ENCODE measurements around the gene NR2E1.

The NR2E1 gene

DNA sequence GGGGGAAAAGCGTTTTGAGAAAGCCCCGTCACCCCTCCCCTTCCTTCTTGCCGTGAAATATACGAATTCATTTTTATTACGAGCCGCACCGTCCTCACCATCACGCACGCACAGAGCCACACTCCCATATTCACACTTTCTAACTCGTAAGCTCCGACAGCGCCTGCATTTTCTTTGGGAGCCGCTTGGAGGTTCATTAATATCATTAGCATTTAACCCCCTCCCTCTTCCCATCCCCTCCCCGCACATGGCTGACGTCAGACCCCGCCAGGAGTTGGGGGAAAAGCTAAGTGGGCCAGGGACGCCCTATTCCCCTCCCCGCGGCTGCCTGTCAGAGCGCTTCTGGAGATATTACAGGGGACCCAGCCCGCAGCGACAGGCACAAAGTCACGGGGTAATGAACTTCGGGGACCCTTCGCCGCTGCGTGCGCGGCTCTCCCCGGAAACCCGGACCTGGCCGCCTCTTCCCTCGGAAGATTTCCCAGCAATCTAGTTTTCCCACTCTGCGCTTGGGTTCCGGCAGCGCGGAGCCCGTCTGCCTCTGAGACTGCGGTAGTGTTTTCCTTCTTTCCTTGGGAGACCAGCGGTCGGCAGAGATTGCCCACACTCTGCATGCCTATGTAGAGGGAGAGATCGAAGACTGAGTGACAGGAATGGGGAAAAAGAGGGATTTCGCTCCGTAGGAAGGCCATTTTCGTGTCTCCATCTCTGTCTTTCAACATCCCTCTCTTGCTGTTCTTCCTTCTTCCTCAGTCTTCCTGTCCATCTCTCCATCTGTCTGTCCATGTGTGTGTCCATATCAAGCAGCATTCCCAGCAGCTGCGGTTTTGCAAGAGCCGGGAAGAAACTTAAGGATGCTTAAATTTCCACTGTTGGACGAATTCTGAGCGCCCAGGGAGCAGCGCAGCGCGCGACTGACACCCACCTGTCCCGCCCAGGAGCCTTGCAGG is at the start of gene NR2E1:
Gene NR2E1 (plus strand): TSS at position 309 of the 950 bp plus-strand sequence. CDS start 744 bp downstream, outside the sequence.
- no peak for DNase-seq (ENCODE audit: low spot score)

- DNase-seq (ENCODE audit: low spot score) = no peak
Observed at GRCh38 chr6:108116546-108117426, 49.0 kb upstream of the NR2E1 start.

GRCh38 chr6:108117427-108118358 is 48.1 kb upstream of the NR2E1 start:
- DNase-seq (ENCODE audit: low spot score) = peak; percentile 49

GRCh38 chr6:108118359-108118724 is 47.5 kb upstream of the NR2E1 start:
- no peak for DNase-seq (ENCODE audit: low spot score)

GRCh38 chr6:108118810-108119768 is 46.7 kb upstream of the NR2E1 start:
- DNase-seq (ENCODE audit: low spot score) = no peak

DNA sequence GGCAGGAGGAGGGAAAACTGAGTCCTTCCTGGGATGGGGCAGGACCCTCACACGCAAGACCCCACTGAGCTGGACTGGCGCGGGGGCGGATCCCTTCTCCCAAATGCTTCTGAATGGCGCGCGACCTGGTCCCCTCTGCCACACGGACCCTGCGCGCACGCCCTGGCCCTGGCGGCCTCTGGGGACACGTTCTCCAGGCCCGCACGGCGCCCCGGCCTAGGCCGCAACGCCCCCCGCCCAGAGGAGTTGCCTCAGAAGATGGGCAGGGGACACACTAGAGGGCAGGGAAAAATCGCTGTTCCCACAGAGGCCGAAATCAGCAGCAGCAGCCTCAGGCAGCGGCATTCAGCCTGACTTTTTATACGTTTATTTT is 46.1 kb upstream of the NR2E1 start:
- no peak for DNase-seq (ENCODE audit: low spot score)

GRCh38 chr6:108120311-108120710 is 45.5 kb upstream of the NR2E1 start:
- no peak for DNase-seq (ENCODE audit: low spot score)

DNA sequence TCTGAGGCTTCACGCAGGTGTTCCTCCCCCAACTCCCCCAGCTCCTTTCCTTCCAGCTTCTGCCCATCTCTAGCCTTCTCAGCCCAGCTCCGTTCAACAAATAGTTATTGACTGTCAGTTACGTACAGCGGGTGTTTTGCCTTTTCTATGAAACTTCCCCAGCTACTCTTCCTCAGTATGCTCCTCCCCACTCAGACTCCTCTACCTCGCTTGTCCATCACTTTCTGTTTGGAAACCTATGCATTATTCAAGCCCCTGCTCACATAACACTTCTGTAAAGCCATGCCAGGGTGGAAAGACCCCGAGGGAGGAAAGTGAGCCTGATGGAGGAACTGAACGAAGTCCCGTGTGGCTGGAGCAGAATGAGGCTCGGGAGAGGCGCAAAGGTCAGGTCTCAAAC is 44.2 kb upstream of the NR2E1 start:
- no peak for DNase-seq (ENCODE audit: low spot score)

GRCh38 chr6:108123481-108123929 is 42.3 kb upstream of the NR2E1 start:
- DNase-seq (ENCODE audit: low spot score) = no peak

DNA sequence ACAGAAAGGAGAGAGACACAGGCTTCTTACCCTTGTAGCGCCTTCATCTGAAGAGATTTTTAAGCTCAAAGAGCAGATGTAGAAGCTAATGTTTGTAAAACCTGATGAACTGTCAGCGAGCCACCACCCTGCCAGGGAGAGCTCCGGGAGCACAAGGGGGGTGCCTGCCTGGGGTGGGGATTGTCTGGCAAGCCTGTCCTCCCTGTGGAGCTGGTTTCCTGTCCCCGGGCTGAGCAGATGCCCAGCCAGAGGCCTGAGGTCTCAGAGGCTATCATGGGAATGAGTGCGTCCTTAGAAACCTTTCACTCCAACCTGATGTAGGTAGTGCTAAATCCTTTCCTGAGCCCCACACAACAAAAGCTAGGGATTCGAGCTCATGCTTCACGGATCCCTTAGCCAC is 41.9 kb upstream of the NR2E1 start:
- no peak for DNase-seq (ENCODE audit: low spot score)

DNA sequence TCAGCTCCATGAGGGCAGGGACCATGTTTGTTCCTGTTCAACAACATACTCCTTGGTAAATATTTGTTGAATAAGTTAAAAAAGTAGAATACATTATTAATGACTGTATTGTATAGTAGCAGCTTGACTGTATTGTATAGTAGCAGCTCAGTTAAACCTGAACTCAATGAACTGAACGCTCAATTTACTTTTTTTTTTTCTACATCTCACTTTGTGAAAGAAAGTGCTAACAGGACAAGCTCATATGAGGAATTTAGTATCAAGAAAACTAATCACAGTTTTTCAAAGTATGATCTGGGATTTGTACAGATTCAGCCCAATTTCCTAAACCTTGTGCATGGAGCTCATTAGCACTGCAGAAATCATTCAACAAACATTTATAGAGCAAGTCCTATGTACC is 38.8 kb upstream of the NR2E1 start:
- no peak for DNase-seq (ENCODE audit: low spot score)

- peak; percentile 95 for DNase-seq (ENCODE audit: low spot score)
Observed at GRCh38 chr6:108127826-108128225, 38.0 kb upstream of the NR2E1 start.

DNA sequence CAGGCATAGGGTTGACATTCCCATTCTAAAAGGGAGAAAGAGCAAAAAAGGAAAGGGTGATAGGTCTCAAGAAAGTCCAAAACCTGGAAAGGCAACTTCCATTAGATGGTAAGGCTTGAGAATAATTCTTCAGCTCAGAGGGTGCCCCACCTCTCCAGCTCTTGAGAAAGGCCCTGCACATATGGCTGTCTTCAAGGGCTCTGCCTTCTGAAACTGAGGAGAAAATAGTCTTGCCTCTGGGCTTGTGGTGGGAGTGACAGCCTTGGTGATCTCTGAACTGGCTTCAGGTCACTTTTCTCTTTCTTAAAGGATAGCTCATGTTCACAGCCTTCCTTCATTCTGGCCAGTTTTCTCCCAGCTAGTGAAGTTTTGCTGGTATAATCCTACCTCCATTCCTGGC is 35.6 kb upstream of the NR2E1 start:
- DNase-seq (ENCODE audit: low spot score) = no peak

DNA sequence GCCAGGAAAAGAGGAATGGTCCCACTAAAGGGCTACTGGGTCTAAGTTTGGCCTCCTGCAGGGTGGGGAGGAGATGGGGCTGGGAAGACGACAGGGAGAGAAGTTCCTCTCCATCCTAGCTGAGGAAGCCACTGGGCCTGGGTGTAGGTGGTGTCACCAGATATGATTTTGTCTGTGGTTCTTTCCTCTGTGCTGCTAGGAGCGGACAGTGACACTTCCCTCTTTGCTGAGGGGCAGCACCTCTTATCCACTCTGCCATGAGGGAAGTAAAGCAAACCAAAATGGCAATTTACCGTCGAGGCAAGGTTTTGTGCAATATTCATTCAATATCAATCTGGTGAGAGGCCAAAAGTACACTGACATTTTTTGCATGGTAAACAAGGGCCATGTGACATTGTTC is 33.0 kb upstream of the NR2E1 start:
- DNase-seq (ENCODE audit: low spot score) = no peak

- DNase-seq (ENCODE audit: low spot score) = peak; percentile 90
Observed at GRCh38 chr6:108133594-108134179, 32.1 kb upstream of the NR2E1 start.

DNA sequence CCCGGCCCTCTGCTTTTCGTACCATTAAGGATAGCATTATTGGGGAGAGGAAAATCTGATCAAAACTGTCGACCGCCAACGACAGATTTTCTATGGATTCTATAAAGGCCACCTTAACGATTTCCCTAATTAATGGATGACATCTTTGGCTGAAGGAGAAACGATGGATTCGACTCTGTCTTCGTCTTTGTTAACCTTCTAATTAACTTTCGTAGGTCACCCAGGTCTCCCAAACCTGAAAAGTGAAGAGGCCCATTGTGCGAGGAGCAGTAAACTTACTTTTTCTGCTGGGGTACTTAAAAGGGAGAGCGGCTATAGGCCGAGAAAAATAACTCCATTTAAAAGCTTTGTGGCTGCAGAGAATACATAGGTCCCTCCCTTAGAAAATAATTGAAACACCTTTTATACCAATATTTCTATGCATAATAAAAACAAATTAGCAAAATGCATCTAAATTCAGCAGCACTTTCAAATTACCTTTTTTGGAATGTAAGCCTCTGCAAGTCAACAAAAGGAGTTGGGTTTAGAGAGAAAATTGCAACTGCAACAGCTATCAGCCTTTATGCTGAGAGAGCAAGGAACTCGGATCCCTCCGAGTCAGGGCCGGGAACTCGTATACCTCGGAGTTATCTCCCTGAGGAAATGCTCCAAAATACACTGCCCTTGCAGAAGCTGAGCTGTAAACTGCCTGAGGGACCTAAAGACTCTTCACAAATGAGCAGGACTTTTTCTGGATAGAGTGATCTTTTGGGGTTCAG is 31.4 kb upstream of the NR2E1 start:
- no peak for DNase-seq (ENCODE audit: low spot score)

GRCh38 chr6:108142240-108142639 is 23.6 kb upstream of the NR2E1 start:
- no peak for DNase-seq (ENCODE audit: low spot score)

GRCh38 chr6:108145639-108146038 is 20.2 kb upstream of the NR2E1 start:
- no peak for DNase-seq (ENCODE audit: low spot score)

DNA sequence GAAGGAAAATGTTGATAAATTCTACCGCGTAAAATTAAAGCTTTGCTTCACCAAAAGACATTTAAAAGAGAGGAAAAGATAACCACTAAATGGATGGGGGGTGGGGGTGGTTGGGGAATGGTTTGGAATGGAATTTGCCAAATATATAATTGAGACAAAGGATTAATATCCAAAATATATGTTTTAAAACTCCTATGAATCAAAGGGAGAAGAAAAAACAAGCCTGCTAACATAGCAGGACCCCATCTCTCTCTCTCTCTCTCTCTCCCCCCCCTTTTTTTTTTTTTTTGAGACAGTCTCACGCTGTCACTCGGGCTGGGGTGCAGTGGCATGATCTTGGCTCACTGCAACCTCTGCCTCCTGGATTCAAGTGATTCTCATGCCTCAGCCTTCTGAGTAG is 13.4 kb upstream of the NR2E1 start:
- DNase-seq (ENCODE audit: low spot score) = no peak

All from SW480 (cell line).